GM10248 (cell line): ENCODE data around the gene FNDC10.

Experiments used
- CTCF ChIA-PET: fragments of 300-600 bp; sonication (Branson Sonifier 250); formaldehyde crosslinking; extraction: SDS; loops from one replicate; lab custom pipeline; 2021; ENCODE audit warnings: antibody characterized with exemption; lab: Yijun Ruan, JAX
- POLR2A ChIA-PET: fragments of 350-650 bp; sonication (Branson Sonifier 250); formaldehyde crosslinking; extraction: SDS; loops from one replicate; lab custom pipeline; 2020; ENCODE audit warnings: antibody characterized with exemption; lab: Yijun Ruan, JAX
- DNase-seq: peaks from one replicate; pipeline ENCODE4 v3.0.0; 2012; ENCODE audit errors: extremely low spot score
- TF ChIP-seq, protein P1 (sequence below): IDR thresholded peaks from 2 replicates; pipeline ENCODE4 v1.5.1; 2012; ENCODE audit warnings: mild to moderate bottlenecking, low read depth; ENCODE audit errors: extremely low read depth, missing control alignments, control extremely low read depth

FNDC10 gene

DNA sequence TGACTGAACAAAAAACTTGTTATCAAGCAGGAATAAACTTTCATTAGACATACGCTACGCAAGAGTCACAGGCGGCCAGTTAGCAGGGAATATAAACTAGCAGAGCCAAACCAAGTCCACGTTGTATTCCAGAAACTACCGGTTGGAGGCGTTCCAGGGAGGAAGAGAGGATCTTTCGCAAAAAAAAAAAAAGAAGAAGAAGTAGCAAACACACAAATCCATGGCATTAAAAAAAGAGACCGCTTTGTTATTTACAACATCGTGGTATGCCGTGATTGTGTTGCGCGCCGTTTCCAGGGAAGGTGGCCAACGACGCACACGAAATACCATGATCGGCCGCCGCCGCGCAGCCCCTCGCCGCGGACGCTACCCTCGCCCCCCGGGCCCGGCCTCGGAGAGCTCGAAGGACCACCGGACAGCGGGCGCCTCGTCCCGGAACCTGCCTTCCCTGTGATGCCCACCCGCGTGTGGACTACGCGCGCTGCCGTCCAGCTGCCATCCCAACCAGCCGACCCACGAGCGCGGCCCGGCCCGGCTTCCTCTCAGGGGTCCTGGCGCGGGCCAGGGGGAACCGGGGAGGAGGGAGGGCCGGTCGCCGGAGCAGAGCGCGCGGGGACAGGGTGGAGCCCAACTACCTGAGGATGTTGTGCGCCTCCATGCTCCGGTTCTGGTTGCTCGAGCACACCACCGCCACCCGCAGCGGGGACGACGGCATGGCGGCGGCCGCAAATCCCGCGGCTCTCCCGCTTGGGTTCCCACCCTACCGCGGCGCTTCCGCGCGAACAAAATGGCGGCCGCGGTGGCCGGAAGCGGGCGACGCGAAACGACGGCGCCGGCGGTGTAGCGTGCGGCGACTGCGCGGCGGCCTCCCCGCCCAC is 25.9 kb downstream of the FNDC10 start:
- TF ChIP-seq, protein P1, sequence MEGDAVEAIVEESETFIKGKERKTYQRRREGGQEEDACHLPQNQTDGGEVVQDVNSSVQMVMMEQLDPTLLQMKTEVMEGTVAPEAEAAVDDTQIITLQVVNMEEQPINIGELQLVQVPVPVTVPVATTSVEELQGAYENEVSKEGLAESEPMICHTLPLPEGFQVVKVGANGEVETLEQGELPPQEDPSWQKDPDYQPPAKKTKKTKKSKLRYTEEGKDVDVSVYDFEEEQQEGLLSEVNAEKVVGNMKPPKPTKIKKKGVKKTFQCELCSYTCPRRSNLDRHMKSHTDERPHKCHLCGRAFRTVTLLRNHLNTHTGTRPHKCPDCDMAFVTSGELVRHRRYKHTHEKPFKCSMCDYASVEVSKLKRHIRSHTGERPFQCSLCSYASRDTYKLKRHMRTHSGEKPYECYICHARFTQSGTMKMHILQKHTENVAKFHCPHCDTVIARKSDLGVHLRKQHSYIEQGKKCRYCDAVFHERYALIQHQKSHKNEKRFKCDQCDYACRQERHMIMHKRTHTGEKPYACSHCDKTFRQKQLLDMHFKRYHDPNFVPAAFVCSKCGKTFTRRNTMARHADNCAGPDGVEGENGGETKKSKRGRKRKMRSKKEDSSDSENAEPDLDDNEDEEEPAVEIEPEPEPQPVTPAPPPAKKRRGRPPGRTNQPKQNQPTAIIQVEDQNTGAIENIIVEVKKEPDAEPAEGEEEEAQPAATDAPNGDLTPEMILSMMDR: no peak
- CTCF ChIA-PET: no interaction called here
- peak; percentile 87 for DNase-seq
- POLR2A ChIA-PET: no interaction called here

DNA sequence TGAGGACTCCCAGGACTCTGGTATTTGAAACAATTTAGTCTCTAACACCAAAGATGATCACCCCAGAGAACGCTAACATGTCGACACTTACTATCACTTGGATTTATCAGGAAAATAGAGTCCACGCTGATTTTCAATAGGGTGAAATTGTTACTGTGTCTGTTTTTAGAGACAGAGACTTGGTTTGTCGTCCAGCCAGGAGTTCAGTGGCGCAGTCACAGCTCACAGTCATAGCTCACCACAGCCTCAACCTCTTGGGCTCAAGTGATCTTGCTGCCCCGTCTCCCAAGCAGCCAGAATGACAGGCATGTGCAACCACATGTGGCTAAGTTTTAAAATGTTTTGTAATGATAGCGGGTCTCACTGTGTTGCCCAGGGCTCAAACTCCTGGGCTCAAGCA is 30.6 kb downstream of the FNDC10 start:
- ChIA-PET CTCF (no interaction called here), POLR2A (no interaction called here)
- no peak for DNase-seq
- TF ChIP-seq, protein P1: no peak

DNA sequence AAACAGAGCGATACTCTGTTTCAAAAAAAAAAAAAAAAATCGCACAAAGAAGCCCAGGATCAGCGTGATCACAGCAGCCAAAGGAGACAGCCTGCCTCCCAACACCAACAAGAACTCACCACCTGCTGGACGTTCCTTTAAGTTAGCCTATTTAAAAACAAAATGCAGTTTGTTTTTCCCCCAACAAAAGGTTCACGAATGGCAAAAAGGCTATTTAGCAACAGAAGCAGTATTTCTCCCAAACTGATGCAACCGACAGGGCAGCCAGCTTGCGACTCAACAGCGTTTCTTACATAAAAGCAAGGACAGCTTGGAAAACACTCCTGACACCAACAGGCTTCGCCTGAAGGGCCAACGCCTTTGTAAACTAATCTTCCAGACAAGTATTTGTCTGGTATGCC is 32.0 kb downstream of the FNDC10 start:
- TF ChIP-seq, protein P1: no peak
- CTCF ChIA-PET: no interaction called here
- POLR2A ChIA-PET: no interaction called here
- no peak for DNase-seq

DNA sequence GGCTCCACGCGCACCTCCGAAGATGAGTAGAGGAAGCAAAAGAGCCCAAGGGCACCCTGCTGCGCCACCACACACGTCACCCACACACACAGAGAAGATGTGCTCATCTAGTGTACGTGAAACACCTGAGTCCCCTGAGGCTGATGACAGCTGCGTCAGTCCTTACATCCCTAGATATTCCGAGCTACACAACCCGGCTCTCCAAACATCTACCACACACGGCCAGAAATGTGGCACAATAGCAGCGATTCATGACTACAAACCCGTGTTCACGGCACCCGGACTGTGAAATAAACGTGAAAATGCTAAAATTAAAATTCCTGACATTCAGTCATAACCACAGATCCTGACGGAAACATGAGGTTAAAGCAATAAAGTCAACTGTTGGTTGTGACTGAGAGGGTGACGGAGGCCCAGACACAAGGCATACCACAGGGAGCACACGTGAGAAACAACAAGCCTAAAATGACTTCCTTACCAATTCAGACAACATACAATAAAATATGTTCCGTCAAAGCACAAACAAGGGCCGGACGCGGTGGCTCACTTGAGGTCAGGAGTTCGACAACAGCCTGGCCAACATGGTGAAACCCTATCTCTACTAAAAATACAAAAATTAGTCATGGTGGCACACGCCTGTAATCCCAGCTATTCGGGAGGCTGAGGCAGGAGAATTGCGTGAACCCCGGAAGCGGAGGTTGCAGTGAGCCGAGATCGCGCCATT is 32.6 kb downstream of the FNDC10 start:
- TF ChIP-seq, protein P1: no peak
- CTCF ChIA-PET: no interaction called here
- DNase-seq: no peak
- POLR2A ChIA-PET: no interaction called here

DNA sequence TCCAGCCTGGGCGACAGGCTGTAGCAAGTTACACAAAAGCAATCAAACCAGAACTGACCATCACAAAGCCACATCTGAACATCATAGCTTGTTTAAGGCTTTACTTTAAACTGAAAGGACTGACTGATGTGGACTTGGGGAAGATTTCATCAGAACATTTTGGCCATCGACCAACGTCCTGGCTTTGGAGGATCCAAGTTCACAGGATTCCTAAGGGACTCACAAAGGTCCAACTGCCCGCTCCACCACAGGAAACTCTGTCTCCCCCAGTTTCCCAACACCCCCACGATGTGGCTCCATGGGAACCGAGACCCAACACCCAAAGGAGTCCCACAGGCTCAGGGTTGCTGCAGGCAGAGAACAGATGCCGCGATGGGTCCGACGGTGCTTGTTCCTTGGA is 34.6 kb downstream of the FNDC10 start:
- no peak for DNase-seq
- ChIA-PET CTCF (interaction anchor here (1.2 to 1.9 kb wide), 2 partner anchors 11 to 60 kb away, joined by 3 to 5 read pairs; no protein-coding TSS in a partner anchor), POLR2A (no interaction called here)
- TF ChIP-seq, protein P1: no peak

DNA sequence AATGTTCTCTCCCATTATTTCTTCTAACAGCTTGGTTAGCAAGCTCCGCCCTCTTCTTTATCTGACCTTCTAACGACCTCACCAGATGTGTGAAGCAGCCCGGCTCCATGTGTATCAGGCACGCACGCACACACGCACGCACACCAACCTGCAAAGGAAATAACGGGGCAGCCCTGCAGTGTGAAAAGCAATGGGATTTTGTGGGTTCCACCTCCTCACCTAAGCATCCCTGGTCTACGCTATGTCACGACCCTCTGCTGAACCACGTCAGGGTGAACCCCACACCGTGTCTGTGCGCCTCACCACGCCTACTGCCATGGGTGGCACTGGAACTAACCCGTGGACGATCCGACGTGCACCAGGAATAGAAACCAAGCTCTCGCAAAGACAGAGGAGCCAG is 35.7 kb downstream of the FNDC10 start:
- ChIA-PET POLR2A (interaction anchor here (0.5 kb wide), 1 partner anchor 345 kb away, joined by 3 read pairs; no protein-coding TSS in a partner anchor), CTCF (interaction anchor here (1.9 kb wide), 1 partner anchor 59 kb away, joined by 5 read pairs; no protein-coding TSS in a partner anchor)
- DNase-seq: no peak
- TF ChIP-seq, protein P1: no peak
